ENCODE measurements around the gene HES1.

HES1 gene

GRCh38 chr3:194166682-194167479, 30.9 kb downstream of the HES1 start:
- ATAC-seq (ENCODE audit: insufficient read depth, low read depth) (no peak), DNase-seq (no peak)
- Histone ChIP-seq H3K9ac (ENCODE audit: low read depth, low read length) (no peak overlapping the region), H2AFZ (ENCODE audit: low read depth, low read length) (no peak overlapping the region), H3K36me3 (ENCODE audit: insufficient read depth, low read length) (no peaks in the 10 kb centered on the region), H3K9me3 (ENCODE audit: insufficient read depth, low read length, severe bottlenecking) (no peaks in the 10 kb centered on the region), H3K27ac (ENCODE audit: low read length) (no peak overlapping the region), H4K20me1 (ENCODE audit: insufficient read depth, low read length) (no peaks in the 10 kb centered on the region), H3K4me2 (ENCODE audit: insufficient read depth, low read length) (no peak overlapping the region), H3K4me3 (ENCODE audit: low read depth in 1 of 2, low read length in 2 of 2) (no peak overlapping the region), H3K27me3 (ENCODE audit: insufficient read depth, low read length, poor library complexity) (no peaks in the 10 kb centered on the region), H3K4me1 (ENCODE audit: insufficient read depth, low read length) (peaks cover 7% of the 10 kb centered on the region; the same call in 1 of the 2 replicates), H3K79me2 (ENCODE audit: insufficient read depth, low read length) (no peaks in the 10 kb centered on the region)
- TF ChIP-seq CTCF (IDR thresholded peaks at IDR 0.05; ENCODE audit: borderline replicate concordance, extremely low read depth, low read length, poor library complexity, severe bottlenecking) (no peak), EZH2 (IDR thresholded peaks at IDR 0.05; ENCODE audit: borderline replicate concordance, low read depth, low read length, severe bottlenecking) (no peak)

- Histone ChIP-seq H3K27me3 (ENCODE audit: insufficient read depth, low read length, poor library complexity) (no peaks in the 10 kb centered on the region), H3K79me2 (ENCODE audit: insufficient read depth, low read length) (no peaks in the 10 kb centered on the region), H4K20me1 (ENCODE audit: insufficient read depth, low read length) (no peaks in the 10 kb centered on the region), H3K4me2 (ENCODE audit: insufficient read depth, low read length) (no peak overlapping the region), H3K4me1 (ENCODE audit: insufficient read depth, low read length) (peaks cover 7% of the 10 kb centered on the region; the same call in 1 of the 2 replicates), H3K9ac (ENCODE audit: low read depth, low read length) (no peak overlapping the region), H3K4me3 (ENCODE audit: low read depth in 1 of 2, low read length in 2 of 2) (no peak overlapping the region), H3K36me3 (ENCODE audit: insufficient read depth, low read length) (no peaks in the 10 kb centered on the region), H2AFZ (ENCODE audit: low read depth, low read length) (no peak overlapping the region), H3K9me3 (ENCODE audit: insufficient read depth, low read length, severe bottlenecking) (no peaks in the 10 kb centered on the region), H3K27ac (ENCODE audit: low read length) (no peak overlapping the region)
- ATAC-seq (ENCODE audit: insufficient read depth, low read depth) (no peak), DNase-seq (no peak)
- TF ChIP-seq CTCF (IDR thresholded peaks at IDR 0.05; ENCODE audit: borderline replicate concordance, extremely low read depth, low read length, poor library complexity, severe bottlenecking) (no peak), EZH2 (IDR thresholded peaks at IDR 0.05; ENCODE audit: borderline replicate concordance, low read depth, low read length, severe bottlenecking) (no peak)
Observed at GRCh38 chr3:194167480-194168282, 31.7 kb downstream of the HES1 start.

- Histone ChIP-seq H2AFZ (ENCODE audit: low read depth, low read length) (no peak overlapping the region), H3K4me2 (ENCODE audit: insufficient read depth, low read length) (no peak overlapping the region), H3K79me2 (ENCODE audit: insufficient read depth, low read length) (no peaks in the 10 kb centered on the region), H3K4me3 (ENCODE audit: low read depth in 1 of 2, low read length in 2 of 2) (no peak overlapping the region), H3K4me1 (ENCODE audit: insufficient read depth, low read length) (peaks cover 7% of the 10 kb centered on the region; the same call in 1 of the 2 replicates), H4K20me1 (ENCODE audit: insufficient read depth, low read length) (no peaks in the 10 kb centered on the region), H3K27ac (ENCODE audit: low read length) (no peak overlapping the region), H3K27me3 (ENCODE audit: insufficient read depth, low read length, poor library complexity) (no peaks in the 10 kb centered on the region), H3K9me3 (ENCODE audit: insufficient read depth, low read length, severe bottlenecking) (no peaks in the 10 kb centered on the region), H3K9ac (ENCODE audit: low read depth, low read length) (no peak overlapping the region), H3K36me3 (ENCODE audit: insufficient read depth, low read length) (no peaks in the 10 kb centered on the region)
- ATAC-seq (ENCODE audit: insufficient read depth, low read depth): no peak
- no peak for TF ChIP-seq CTCF (IDR thresholded peaks at IDR 0.05; ENCODE audit: borderline replicate concordance, extremely low read depth, low read length, poor library complexity, severe bottlenecking)
- DNase-seq: no peak
Observed at GRCh38 chr3:194168994-194169393, 33.0 kb downstream of the HES1 start.
